Measurements from ENCODE around the gene CCR2.

GRCh38 chr3:46334741-46335478 is 19.0 kb upstream of the CCR2 start:
- TF ChIP-seq POLR2AphosphoS5 (IDR thresholded peaks at IDR 0.05): no peak
- no peak for TF ChIP-seq CTCF (IDR thresholded peaks at IDR 0.05)
- no peak for TF ChIP-seq POLR2A (IDR thresholded peaks at IDR 0.05)
